Neuronal stem cell (in vitro differentiated cells): ENCODE results near the gene MRPS18B.
A peak's percentile ranks its signal among the peaks of the same experiment; 100 is the strongest.
"Not testable (repeated sequence)": the region's sequence is repeated elsewhere in the genome, so short reads cannot be mapped to it uniquely, and the experiment has no call there.

Source experiments
- DNase-seq: peaks from one replicate; pipeline ENCODE4 v3.0.0-alpha.2; 2013; ENCODE audit warnings: low spot score
- H2AFZ ChIP-seq: one replicate; pipeline ENCODE4 v1.6.1; 2013; ENCODE audit warnings: mild to moderate bottlenecking, low read length, inconsistent platforms
- H2AK5ac ChIP-seq: 2 replicates; pipeline ENCODE4 v1.6.1; 2013; ENCODE audit warnings: low read depth, mild to moderate bottlenecking, inconsistent platforms, low read length, moderate library complexity, mixed read lengths
- H2BK120ac ChIP-seq: 2 replicates; pipeline ENCODE4 v1.6.1; 2013; ENCODE audit warnings: low read depth, mild to moderate bottlenecking, inconsistent platforms, low read length, moderate library complexity, mixed read lengths
- H2BK12ac ChIP-seq: one replicate; pipeline ENCODE4 v1.6.1; 2013; ENCODE audit warnings: low read length, inconsistent platforms
- H2BK15ac ChIP-seq: 2 replicates; pipeline ENCODE4 v1.6.1; 2013; ENCODE audit warnings: mild to moderate bottlenecking, low read length, inconsistent platforms, mixed read lengths
- H2BK5ac ChIP-seq: one replicate; pipeline ENCODE4 v1.6.1; 2013; ENCODE audit warnings: inconsistent platforms, mild to moderate bottlenecking, low read length, moderate library complexity
- H3K14ac ChIP-seq: one replicate; pipeline ENCODE4 v1.6.1; 2013; ENCODE audit warnings: low read length, inconsistent platforms
- H3K18ac ChIP-seq: 2 replicates; pipeline ENCODE4 v1.6.1; 2013; ENCODE audit warnings: low read length, inconsistent platforms
- H3K23ac ChIP-seq: 2 replicates; pipeline ENCODE4 v1.6.1; 2013; ENCODE audit warnings: low read depth, mild to moderate bottlenecking, mixed read lengths, low read length, inconsistent platforms; ENCODE audit not compliant: poor library complexity
- H3K27ac ChIP-seq: replicated peaks from 3 replicates; pipeline ENCODE4 v1.5.1; 2013; ENCODE audit warnings: low read length, inconsistent platforms
- H3K27me3 ChIP-seq, 3 experiments: 2 replicates each; pipeline ENCODE4 v1.6.1; 2013; ENCODE audit warnings: low read length in 3 of 3, mild to moderate bottlenecking in 2 of 3, inconsistent platforms in 1 of 3, low read depth in 1 of 3, mixed read lengths in 1 of 3, moderate library complexity in 1 of 3; ENCODE audit not compliant: control insufficient read depth in 3 of 3, insufficient read depth in 3 of 3
- H3K36me3 ChIP-seq, 2 donors: replicated peaks in 1 of 2; 2 replicates each; pipeline ENCODE4 v1.6.1; 2013; ENCODE audit warnings: low read length in 2 of 2; ENCODE audit not compliant: control insufficient read depth in 2 of 2, insufficient read depth in 2 of 2
- H3K4ac ChIP-seq: 2 replicates; pipeline ENCODE4 v1.6.1; 2013; ENCODE audit warnings: inconsistent platforms, mild to moderate bottlenecking, low read length, moderate library complexity
- H3K4me1 ChIP-seq, 2 donors: 1 replicate in 1 of 2; 2 replicates in 1 of 2; pipeline ENCODE4 v1.6.1; 2013; ENCODE audit warnings: low read length in 2 of 2, low read depth in 1 of 2; ENCODE audit not compliant: control insufficient read depth in 2 of 2, insufficient read depth in 1 of 2
- H3K4me2 ChIP-seq: one replicate; pipeline ENCODE4 v1.6.1; 2013; ENCODE audit warnings: mild to moderate bottlenecking, low read length, inconsistent platforms; ENCODE audit not compliant: insufficient read depth, poor library complexity, severe bottlenecking
- H3K4me3 ChIP-seq, 2 donors: 2 replicates each; pipeline ENCODE4 v1.5.1; 2013; ENCODE audit warnings: low read length in 2 of 2, mild to moderate bottlenecking in 2 of 2, inconsistent platforms in 1 of 2, moderate library complexity in 1 of 2
- H3K79me1 ChIP-seq: one replicate; pipeline ENCODE4 v1.6.1; 2013; ENCODE audit warnings: low read depth, mild to moderate bottlenecking, inconsistent platforms, low read length, moderate library complexity
- H3K9ac ChIP-seq: one replicate; pipeline ENCODE4 v1.6.1; 2013; ENCODE audit warnings: mild to moderate bottlenecking, low read depth, low read length, inconsistent platforms; ENCODE audit not compliant: poor library complexity
- H3K9me3 ChIP-seq, 2 donors: replicated peaks in 1 of 2; 2 replicates each; pipeline versions ENCODE3 to v1.6.1; 2013; ENCODE audit warnings: low read length in 2 of 2, mild to moderate bottlenecking in 2 of 2, inconsistent platforms in 1 of 2, low read depth in 1 of 2, mixed read lengths in 1 of 2, moderate library complexity in 1 of 2; ENCODE audit not compliant: control insufficient read depth in 2 of 2, insufficient read depth in 1 of 2
- H4K8ac ChIP-seq: one replicate; pipeline ENCODE4 v1.6.1; 2013; ENCODE audit warnings: low read depth, mild to moderate bottlenecking, inconsistent platforms, low read length, moderate library complexity
- H4K91ac ChIP-seq: one replicate; pipeline ENCODE4 v1.6.1; 2013; ENCODE audit warnings: low read length, low read depth, mild to moderate bottlenecking, inconsistent platforms; ENCODE audit not compliant: poor library complexity
- WGBS, 2 donors: extraction: QIAGEN DNeasy Blood & Tissue Kit; methylation state at CpG; one replicate each; pipeline ENCODE4 v1.1.7; 2013; ENCODE audit warnings: missing lambda C conversion rate in 2 of 2, mixed read lengths in 1 of 2; ENCODE audit not compliant: insufficient read length in 2 of 2, insufficient replicate concordance in 1 of 2; ENCODE audit errors: extremely low coverage in 2 of 2; 5-methylcytosine and 5-hydroxymethylcytosine counted together

Gene MRPS18B

GRCh38 chr6:30666300-30666699 is 48.7 kb downstream of the MRPS18B start:
- not testable (repeated sequence) for H3K4me2 ChIP-seq, H3K79me1 ChIP-seq, H2BK5ac ChIP-seq, H2AFZ ChIP-seq, H3K9ac ChIP-seq, H2AK5ac ChIP-seq, H3K27me3 ChIP-seq, H3K4me3 ChIP-seq, H2BK15ac ChIP-seq, H3K4me1 ChIP-seq, H4K91ac ChIP-seq, H3K18ac ChIP-seq, H4K8ac ChIP-seq, H3K14ac ChIP-seq, H3K4ac ChIP-seq, H3K23ac ChIP-seq, H2BK12ac ChIP-seq, H3K9me3 ChIP-seq, H3K27ac ChIP-seq, H2BK120ac ChIP-seq, DNase-seq
- H3K36me3 ChIP-seq: peaks cover 45 to 89% of the 10 kb centered on the region in 2 donors
- no CpG with 5 or more reads among the region's 2 CpGs for WGBS, 2 donors

- Histone ChIP-seq H3K27me3 (no peaks in the 10 kb centered on the region), H3K14ac (no peak overlapping the region), H2BK120ac (no peak overlapping the region), H4K91ac (no peak overlapping the region), H3K27ac (no peak overlapping the region), H3K4me1 (peaks cover 0 to 4% of the 10 kb centered on the region in 2 donors), H3K9me3 (no peaks in the 10 kb centered on the region), H4K8ac (no peak overlapping the region), H2BK5ac (no peak overlapping the region), H2BK12ac (no peak overlapping the region), H3K36me3 (peaks cover 13 to 49% of the 10 kb centered on the region in 2 donors), H3K4ac (no peak overlapping the region), H3K4me2 (no peak overlapping the region), H3K9ac (peak overlapping the region; percentile 44), H3K18ac (no peak overlapping the region), H2AK5ac (no peak overlapping the region), H3K4me3 (no peak overlapping the region), H2AFZ (no peak overlapping the region), H3K79me1 (peaks cover 7% of the 10 kb centered on the region), H2BK15ac (no peak overlapping the region), H3K23ac (no peak overlapping the region)
- no peak for DNase-seq
- WGBS, 2 donors: no CpG with 5 or more reads among the region's 27 CpGs
Measured at GRCh38 chr6:30670760-30671527, 53.3 kb downstream of the MRPS18B start.

GRCh38 chr6:30672445-30673253 is 55.0 kb downstream of the MRPS18B start, which contains the start of gene DHX16:
TSS of gene DHX16 (minus strand) at chr6:30673006. CDS start at chr6:30672841, 165 bp downstream.
- no peak within 1 kb of the TSS for H4K8ac ChIP-seq
- peak; percentile 94 for DNase-seq
- H4K91ac ChIP-seq: no peak within 1 kb of the TSS
- peak within 1 kb of the TSS; percentile 83 for H3K14ac ChIP-seq
- peak within 1 kb of the TSS; percentile 54 for H3K27ac ChIP-seq
- peak within 1 kb of the TSS; percentile 99 for H3K9ac ChIP-seq
- peak within 1 kb of the TSS; percentile 85 to 97 for H3K4me3 ChIP-seq
- no peak within 1 kb of the TSS for H2BK12ac ChIP-seq
- H3K79me1 ChIP-seq: peaks cover 7% of the 10 kb centered on the region
- peak within 1 kb of the TSS; percentile 88 for H2BK5ac ChIP-seq
- peak within 1 kb of the TSS; percentile 79 for H3K4me2 ChIP-seq
- H2AFZ ChIP-seq: peak within 1 kb of the TSS; percentile 87
- H3K18ac ChIP-seq: peak within 1 kb of the TSS; percentile 79
- peaks cover 0 to 4% of the 10 kb centered on the region in 2 donors for H3K4me1 ChIP-seq
- no CpG with 5 or more reads among the region's 57 CpGs for WGBS, 2 donors
- H3K4ac ChIP-seq: no peak within 1 kb of the TSS
- H3K9me3 ChIP-seq: no peaks in the 10 kb centered on the region
- no peaks in the 10 kb centered on the region for H3K27me3 ChIP-seq
- peak within 1 kb of the TSS; percentile 58 for H2AK5ac ChIP-seq
- H2BK120ac ChIP-seq: no peak within 1 kb of the TSS
- H3K23ac ChIP-seq: peak within 1 kb of the TSS; percentile 76
- H2BK15ac ChIP-seq: no peak within 1 kb of the TSS
- H3K36me3 ChIP-seq: peaks cover 27 to 50% of the 10 kb centered on the region in 2 donors
